ENCODE data around the gene CCDC107. TPM values are rescaled to one million over a fixed set of nuclear protein-coding genes. Genes with fewer than 3 reads are reported as not detected.

The CCDC107 gene
- total and polyA plus RNA-seq, 9 of the 15 experiments (the other 6 are each of a cell fraction or from before 2014, with no cell fraction given): 0.35 to 11.3 (median 6.9) TPM; not detected in 1

GRCh38 chr9:35706951-35707350 lies 48.9 kb downstream of the CCDC107 start (continued):
- TF ChIP-seq REST (IDR thresholded peaks at IDR 0.05; ENCODE audit: borderline replicate concordance) (no peak), REST (CRISPR knock-in tag; IDR thresholded peaks at IDR 0.05; ENCODE audit: low read depth) (no peak), ZBED1 (IDR thresholded peaks at IDR 0.05) (no peak), MLLT1 (IDR thresholded peaks at IDR 0.05) (no peak), ZNF511 (CRISPR knock-in tag; IDR thresholded peaks at IDR 0.05) (no peak), ZNF785 (CRISPR knock-in tag; IDR thresholded peaks at IDR 0.05) (no peak), ATF4 (CRISPR knock-in tag; IDR thresholded peaks at IDR 0.05) (no peak)

Data from K562 (cell line).